Urothelium cell line (cell line): Measurements from ENCODE around the gene OGFR.

Source experiments
- DNase-seq: peaks from one replicate; pipeline ENCODE4 v3.0.0; 2011; ENCODE audit warnings: low spot score, mixed read lengths
- FAIRE-seq: peaks from 2 replicates; lab custom pipeline; 2011; peaks lifted over from hg19 to GRCh38; lab: Jason Lieb, UNC

OGFR gene

GRCh38 chr20:62814060-62814708 is 9.5 kb downstream of the OGFR start:
- no peak for FAIRE-seq

DNA sequence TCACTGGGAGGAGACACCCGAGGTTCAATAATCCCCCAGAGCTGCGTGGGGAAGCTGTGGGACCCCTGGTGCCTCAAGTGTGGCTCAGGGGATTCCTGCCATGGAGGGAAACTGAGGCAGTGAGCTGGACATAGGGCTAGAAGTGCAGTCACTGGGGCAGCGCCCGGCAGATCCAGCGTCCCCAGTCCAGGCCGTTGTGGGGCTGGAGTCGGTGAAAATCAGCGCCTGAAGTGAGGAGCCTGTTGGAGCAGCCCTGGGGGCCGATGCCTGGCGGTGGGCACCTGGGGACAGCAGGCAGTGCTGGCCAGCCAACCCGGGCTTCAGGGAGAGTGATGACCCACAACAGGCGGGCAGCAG is 10.1 kb downstream of the OGFR start:
- no peak for DNase-seq
- no peak for FAIRE-seq

More at GRCh38 chr20:62814060-62814708, 9.5 kb downstream of the OGFR start:
- DNase-seq = no peak

DNA sequence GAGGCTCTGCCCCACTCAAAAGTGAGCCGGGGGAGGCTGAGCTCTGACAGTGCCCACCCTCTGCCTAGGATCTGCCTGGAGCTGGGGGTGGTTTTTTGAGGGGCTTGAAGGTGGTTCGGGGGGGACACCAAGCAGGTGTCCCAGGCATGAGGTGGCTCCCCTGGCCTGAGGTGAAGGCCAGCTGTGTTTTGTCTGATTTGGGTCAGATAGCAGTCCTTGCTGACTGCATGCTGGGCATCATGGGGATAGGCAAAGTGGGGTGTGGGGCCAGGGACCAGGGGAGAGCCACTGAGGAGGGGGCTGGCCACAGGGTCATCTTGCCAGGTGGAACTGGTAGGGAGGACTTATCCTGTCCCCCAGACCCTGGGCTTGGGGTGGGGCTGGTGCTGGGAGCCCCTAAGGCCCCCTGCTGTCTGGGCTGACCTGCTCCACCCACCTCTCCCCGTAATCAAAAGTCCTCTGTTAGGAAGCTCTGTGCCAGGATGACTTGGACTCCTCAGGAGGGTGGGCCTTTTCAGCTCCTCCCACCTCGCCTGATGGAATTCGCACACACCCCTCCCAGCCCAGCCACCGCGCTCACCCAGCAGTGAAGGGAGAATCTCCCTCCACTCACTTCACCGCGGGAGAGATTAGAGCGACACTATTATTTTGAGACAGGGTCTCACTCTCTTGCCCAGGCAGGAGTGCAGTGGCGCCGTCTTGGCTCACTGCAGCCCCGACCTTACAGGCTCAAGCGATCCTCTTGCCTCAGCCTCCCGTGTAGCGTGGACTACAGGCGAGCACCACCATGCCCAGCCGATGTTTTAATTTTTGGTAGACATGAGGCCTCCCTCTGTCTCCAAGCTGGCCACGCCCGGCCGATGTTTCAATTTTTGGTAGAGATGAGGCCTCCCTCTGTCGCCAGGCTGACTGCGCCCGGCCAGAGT is 10.7 kb downstream of the OGFR start:
- FAIRE-seq = peak; percentile 70
- DNase-seq = peak; percentile 90

GRCh38 chr20:62816031-62816883 is 11.6 kb downstream of the OGFR start:
- DNase-seq (no peak), FAIRE-seq (no peak)

GRCh38 chr20:62816884-62817873 is 12.5 kb downstream of the OGFR start, which contains the start of gene COL9A3:
TSS of gene COL9A3 (plus strand) at chr20:62817050. CDS start at chr20:62817065, 15 bp downstream.
- no peak for DNase-seq
- no peak for FAIRE-seq

- FAIRE-seq (no peak), DNase-seq (no peak)
Measured at GRCh38 chr20:62817975-62818591, 13.4 kb downstream of the OGFR start.

- no peak for FAIRE-seq
- DNase-seq = peak; percentile 92
Measured at GRCh38 chr20:62818592-62819493, 14.2 kb downstream of the OGFR start.

DNA sequence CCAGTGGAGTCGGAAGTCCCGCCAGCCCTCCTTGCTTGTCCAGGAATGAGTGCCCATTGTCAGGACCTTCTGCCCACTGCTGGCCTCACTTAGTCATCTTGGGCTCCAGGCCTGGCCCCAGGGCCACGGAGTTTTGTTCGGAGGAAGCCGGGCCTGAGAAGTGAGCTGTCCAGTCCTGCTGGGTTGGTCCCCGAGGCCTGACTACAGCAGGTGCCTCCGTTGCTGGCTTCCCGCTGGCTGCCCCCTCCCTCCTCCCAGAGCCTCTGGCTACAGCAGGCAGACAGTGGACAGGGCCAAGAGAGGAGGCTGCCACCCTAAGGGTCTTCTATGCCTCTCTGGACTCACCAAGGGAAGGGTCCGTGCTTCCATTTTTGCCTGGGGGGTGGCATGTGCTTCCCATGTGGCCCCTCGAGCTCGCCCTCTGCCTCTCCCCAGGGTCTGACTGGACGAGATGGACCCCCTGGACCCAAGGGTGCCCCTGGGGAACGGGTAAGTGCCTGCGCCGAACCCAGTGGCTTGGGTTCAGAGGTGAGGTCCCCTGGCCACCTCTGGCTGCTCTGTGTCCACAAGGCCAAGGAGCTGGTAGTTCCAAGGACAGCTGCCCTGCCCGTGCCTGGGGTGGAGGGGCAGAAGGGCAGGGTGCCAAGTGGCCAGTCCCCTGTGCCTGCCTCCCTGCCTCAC is 15.0 kb downstream of the OGFR start:
- no peak for FAIRE-seq

GRCh38 chr20:62820208-62820961 is 15.8 kb downstream of the OGFR start:
- no peak for FAIRE-seq

More for the DNA sequence above, 15.0 kb downstream of the OGFR start:
- DNase-seq = peak; percentile 46

DNA sequence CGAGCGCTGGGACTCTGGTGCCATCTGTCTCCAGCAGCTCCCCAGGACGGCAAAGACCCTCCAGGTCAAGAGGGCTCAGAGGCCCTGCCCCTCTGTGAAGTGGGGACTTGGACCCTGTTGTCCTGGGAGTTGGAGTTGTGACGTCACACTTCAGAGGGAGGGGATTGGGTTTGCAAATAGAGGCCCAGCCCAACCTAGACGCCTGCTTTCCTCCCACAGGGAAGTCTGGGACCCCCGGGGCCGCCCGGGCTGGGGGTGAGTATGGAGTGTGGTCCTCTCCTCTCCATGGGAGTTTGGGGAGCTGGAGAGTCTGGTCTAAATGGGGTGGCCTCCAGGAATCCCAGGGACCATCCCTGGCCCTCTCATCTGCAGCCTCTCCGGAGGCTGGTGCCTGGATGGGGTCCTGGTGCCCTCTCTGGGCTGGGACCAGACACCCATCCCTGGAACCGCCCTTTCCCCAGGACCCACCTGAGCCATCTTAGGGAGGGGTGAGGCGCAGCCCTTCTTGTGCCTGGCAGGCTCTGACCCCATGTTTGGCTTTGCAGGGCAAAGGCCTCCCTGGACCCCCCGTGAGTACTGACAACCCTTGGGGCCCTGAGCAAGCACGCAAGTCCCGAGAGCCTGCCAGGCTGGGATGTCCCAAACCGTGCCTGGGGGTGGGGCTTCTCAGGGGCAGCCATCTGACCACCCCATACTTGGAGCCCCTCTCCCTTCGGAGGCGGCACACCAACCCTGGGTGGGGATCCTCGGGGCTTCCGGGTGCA is 16.5 kb downstream of the OGFR start:
- FAIRE-seq (no peak), DNase-seq (no peak)

More at GRCh38 chr20:62820208-62820961, 15.8 kb downstream of the OGFR start:
- no peak for DNase-seq

DNA sequence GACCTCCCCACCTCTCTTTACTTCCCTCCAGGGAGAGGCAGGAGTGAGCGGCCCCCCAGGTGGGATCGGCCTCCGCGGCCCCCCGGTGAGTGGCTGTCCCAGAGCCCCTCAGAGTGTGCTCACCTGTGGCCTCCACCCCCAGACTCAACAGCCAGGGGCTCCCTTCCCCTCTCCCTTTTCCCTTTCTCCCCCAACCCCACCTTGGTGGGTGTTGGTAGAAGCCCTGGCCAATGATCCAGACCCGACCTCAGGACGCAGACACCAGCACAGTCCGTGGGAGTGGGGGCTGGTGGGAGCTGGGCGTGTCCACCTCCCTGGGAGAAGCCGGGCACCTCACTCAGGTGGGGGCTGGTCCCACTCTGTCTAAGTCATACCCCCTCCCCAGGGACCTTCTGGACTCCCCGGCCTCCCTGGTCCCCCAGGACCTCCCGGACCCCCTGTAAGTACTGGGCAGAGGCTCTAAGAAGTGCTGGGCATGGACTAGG is 17.1 kb downstream of the OGFR start:
- no peak for DNase-seq
- FAIRE-seq = no peak

- DNase-seq (no peak), FAIRE-seq (no peak)
Measured at GRCh38 chr20:62822239-62822787, 17.7 kb downstream of the OGFR start.

- DNase-seq = peak; percentile 80
- peak; percentile 82 for FAIRE-seq
Measured at GRCh38 chr20:62822788-62823651, 18.4 kb downstream of the OGFR start.

DNA sequence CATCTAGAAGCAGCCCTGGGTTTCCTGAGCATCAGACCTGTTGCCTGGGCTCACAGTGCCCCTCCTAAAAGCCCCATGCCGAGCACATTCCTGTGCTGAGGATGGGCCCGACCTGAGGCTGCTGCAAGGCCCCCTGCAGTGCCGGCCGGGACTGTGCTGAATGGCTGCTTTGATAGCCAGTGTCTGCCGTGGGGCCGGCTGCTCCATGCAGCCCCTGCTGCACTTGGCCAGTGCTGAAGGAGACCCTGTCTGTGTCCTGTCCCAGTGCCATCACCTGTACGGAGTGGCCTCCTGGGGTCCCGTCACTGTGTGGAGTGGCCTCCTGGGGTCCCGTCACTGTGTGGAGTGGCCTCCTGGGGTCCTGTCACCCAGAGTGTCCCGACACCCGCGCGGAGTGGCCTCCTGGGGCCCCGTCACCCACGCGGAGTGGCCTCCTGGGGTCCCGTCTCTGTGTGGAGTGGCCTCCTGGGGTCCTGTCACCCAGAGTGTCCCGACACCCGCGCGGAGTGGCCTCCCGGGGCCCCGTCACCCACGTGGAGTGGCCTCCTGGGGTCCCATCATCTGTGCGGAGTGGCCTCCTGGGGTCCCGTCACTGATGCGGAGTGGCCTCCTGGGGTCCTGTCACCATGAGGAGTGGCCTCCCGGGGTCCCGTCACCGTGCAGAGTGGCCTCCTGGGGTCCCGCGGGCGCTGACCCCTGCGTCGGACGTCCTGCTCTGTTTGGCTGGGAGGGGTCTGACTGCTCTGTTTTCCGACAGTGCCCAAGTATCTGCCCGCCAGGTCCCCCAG is 19.2 kb downstream of the OGFR start:
- FAIRE-seq (no peak), DNase-seq (no peak)
